Loucy (cell line): Measurements from ENCODE around the gene FRMD4A.

Source experiments
- H2AFZ ChIP-seq: fragments of 200-600 bp; sonication (generic); 2 replicates; pipeline ENCODE4 v1.6.0; 2016; ENCODE audit warnings: antibody characterized with exemption, mild to moderate bottlenecking, low read length, moderate library complexity
- H3F3A ChIP-seq: fragments of 200-600 bp; 2 replicates; pipeline ENCODE4 v1.6.0; 2016; ENCODE audit warnings: antibody characterized with exemption, low read depth, mild to moderate bottlenecking
- H3K27me3 ChIP-seq: fragments of 200-600 bp; sonication (generic); 2 replicates; pipeline ENCODE4 v1.6.1; 2014; ENCODE audit warnings: low read length, mild to moderate bottlenecking; ENCODE audit not compliant: insufficient read depth, poor library complexity, severe bottlenecking
- H3K36me3 ChIP-seq: fragments of 200-600 bp; sonication (generic); 2 replicates; pipeline ENCODE4 v1.6.1; 2016; ENCODE audit warnings: low read length; ENCODE audit not compliant: insufficient read depth
- H3K4me1 ChIP-seq: fragments of 200-600 bp; sonication (generic); 2 replicates; pipeline ENCODE4 v1.5.1; 2014; ENCODE audit warnings: low read length, mild to moderate bottlenecking; ENCODE audit not compliant: insufficient read depth, poor library complexity, severe bottlenecking
- H3K4me2 ChIP-seq: fragments of 200-600 bp; sonication (generic); 2 replicates; pipeline ENCODE4 v1.6.0; 2014; ENCODE audit warnings: antibody characterized with exemption, low read length, low read depth, mild to moderate bottlenecking; ENCODE audit not compliant: poor library complexity, severe bottlenecking
- H3K4me3 ChIP-seq: fragments of 200-600 bp; sonication (generic); 2 replicates; pipeline ENCODE4 v1.5.1; 2014; ENCODE audit warnings: low read length, mild to moderate bottlenecking, mixed read lengths; ENCODE audit not compliant: poor library complexity, severe bottlenecking
- H3K79me2 ChIP-seq: fragments of 200-600 bp; sonication (generic); 2 replicates; pipeline ENCODE4 v1.6.1; 2014; ENCODE audit warnings: low read length; ENCODE audit not compliant: insufficient read depth
- H3K9ac ChIP-seq: fragments of 200-600 bp; sonication (generic); 2 replicates; pipeline ENCODE4 v1.6.0; 2014; ENCODE audit warnings: mild to moderate bottlenecking, low read depth, low read length, moderate library complexity; ENCODE audit not compliant: poor library complexity, severe bottlenecking
- H3K9me2 ChIP-seq: fragments of 200-600 bp; sonication (generic); replicated peaks from 2 replicates; pipeline ENCODE4 v1.6.1; 2016; ENCODE audit warnings: low read depth, low read length, mixed read lengths
- H3K9me3 ChIP-seq: fragments of 200-600 bp; sonication (generic); 2 replicates; pipeline ENCODE4 v1.6.1; 2014; ENCODE audit warnings: mild to moderate bottlenecking, antibody characterized with exemption, low read length, low read depth; ENCODE audit not compliant: insufficient read depth
- H4K20me1 ChIP-seq: fragments of 200-600 bp; sonication (generic); 2 replicates; pipeline ENCODE4 v1.6.0; 2014; ENCODE audit warnings: antibody characterized with exemption, low read length, mild to moderate bottlenecking; ENCODE audit not compliant: insufficient read depth, poor library complexity, severe bottlenecking
- EZH2phosphoT487 ChIP-seq: fragments of 200-600 bp; IDR thresholded peaks from 2 replicates; pipeline ENCODE4 v1.6.1; 2018; ENCODE audit warnings: antibody characterized with exemption, mild to moderate bottlenecking, moderate library complexity, borderline replicate concordance
- TF ChIP-seq, protein P1 (sequence below): fragments of 200-600 bp; sonication (generic); conservative IDR thresholded peaks from 2 replicates; pipeline ENCODE4 v1.5.1; 2014; ENCODE audit warnings: mild to moderate bottlenecking, antibody characterized with exemption, low read length

FRMD4A gene

DNA sequence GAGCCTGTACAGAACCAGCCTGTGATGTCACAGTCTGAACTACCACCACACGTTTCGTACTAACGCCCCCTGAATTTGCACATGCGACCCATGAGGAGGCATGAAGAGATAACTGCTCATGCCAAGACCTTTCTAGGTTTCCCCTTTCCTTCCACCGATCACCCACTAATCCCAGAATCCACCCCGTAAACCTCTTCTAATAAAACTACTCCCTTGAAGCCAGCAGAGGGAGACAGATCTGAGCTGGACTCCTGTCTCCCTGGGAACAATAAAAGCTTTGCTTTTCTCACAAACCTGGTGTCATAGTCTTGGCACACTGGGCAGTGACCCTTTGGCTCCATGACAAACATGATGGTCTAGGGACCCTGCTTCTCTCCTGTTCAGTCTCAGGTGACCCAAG, 144.5 kb downstream of the FRMD4A start:
- Histone ChIP-seq H3K79me2 (no peaks in the 10 kb centered on the region), H3K36me3 (no peaks in the 10 kb centered on the region), H3K4me3 (peak overlapping the region; percentile 31), H3K9me2 (no peaks in the 10 kb centered on the region), H2AFZ (no peak overlapping the region), H3F3A (peaks cover 8% of the 10 kb centered on the region; the same call in 1 of the 2 replicates), H3K9me3 (no peaks in the 10 kb centered on the region), H3K9ac (no peak overlapping the region), H3K4me1 (peaks cover 8% of the 10 kb centered on the region), H4K20me1 (no peaks in the 10 kb centered on the region), H3K4me2 (peak overlapping the region; percentile 28), H3K27me3 (peaks cover 15% of the 10 kb centered on the region)
- TF ChIP-seq, protein P1, sequence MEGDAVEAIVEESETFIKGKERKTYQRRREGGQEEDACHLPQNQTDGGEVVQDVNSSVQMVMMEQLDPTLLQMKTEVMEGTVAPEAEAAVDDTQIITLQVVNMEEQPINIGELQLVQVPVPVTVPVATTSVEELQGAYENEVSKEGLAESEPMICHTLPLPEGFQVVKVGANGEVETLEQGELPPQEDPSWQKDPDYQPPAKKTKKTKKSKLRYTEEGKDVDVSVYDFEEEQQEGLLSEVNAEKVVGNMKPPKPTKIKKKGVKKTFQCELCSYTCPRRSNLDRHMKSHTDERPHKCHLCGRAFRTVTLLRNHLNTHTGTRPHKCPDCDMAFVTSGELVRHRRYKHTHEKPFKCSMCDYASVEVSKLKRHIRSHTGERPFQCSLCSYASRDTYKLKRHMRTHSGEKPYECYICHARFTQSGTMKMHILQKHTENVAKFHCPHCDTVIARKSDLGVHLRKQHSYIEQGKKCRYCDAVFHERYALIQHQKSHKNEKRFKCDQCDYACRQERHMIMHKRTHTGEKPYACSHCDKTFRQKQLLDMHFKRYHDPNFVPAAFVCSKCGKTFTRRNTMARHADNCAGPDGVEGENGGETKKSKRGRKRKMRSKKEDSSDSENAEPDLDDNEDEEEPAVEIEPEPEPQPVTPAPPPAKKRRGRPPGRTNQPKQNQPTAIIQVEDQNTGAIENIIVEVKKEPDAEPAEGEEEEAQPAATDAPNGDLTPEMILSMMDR = peak; percentile 73
- no peak for TF ChIP-seq EZH2phosphoT487

GRCh38 chr10:14185316-14186045, 145.2 kb downstream of the FRMD4A start:
- Histone ChIP-seq H3K27me3 (peaks cover 23% of the 10 kb centered on the region), H3K4me3 (peak overlapping the region; percentile 31), H3K4me1 (peaks cover 8% of the 10 kb centered on the region), H3F3A (peaks cover 8% of the 10 kb centered on the region; the same call in 1 of the 2 replicates), H3K36me3 (no peaks in the 10 kb centered on the region), H3K9ac (peak overlapping the region; percentile 36), H4K20me1 (no peaks in the 10 kb centered on the region), H3K4me2 (peak overlapping the region; percentile 28), H3K9me2 (no peaks in the 10 kb centered on the region), H3K9me3 (no peaks in the 10 kb centered on the region), H2AFZ (0 out of 2 replicates have a peak overlapping the region, but pooled peaks have one; percentile 13), H3K79me2 (no peaks in the 10 kb centered on the region)
- TF ChIP-seq EZH2phosphoT487 = no peak
- TF ChIP-seq, protein P1 = no peak

DNA sequence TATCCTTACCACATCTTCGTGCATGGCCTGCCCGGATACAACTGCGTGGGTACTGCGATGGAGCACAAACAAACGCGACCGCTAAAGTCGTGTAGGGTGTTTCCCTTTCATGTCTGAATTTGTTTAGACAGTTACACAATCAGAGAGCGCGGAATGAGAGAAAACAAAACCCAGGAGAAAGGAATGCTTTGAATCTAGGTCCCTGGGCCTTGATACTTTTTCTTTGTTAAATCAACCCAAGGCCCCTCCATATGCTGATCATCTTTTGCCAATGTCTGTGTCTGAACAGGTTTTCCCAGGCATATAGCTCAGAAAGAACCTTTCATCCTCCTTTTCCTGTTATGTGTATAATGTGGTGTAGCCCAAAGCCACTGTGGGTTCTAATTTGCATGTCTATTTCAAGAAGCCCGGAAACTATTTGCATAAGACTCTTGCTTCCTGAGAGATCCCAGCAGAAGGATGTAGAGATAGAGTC, 145.8 kb downstream of the FRMD4A start:
- peaks cover 25% of the 10 kb centered on the region for H3K27me3 ChIP-seq

More for the DNA sequence above, 145.8 kb downstream of the FRMD4A start:
- H3K9me3 ChIP-seq = no peaks in the 10 kb centered on the region
- peaks cover 8% of the 10 kb centered on the region for H3K4me1 ChIP-seq
- H3F3A ChIP-seq = peaks cover 8% of the 10 kb centered on the region; the same call in 1 of the 2 replicates
- H4K20me1 ChIP-seq = no peaks in the 10 kb centered on the region
- H2AFZ ChIP-seq = 0 out of 2 replicates have a peak overlapping the region, but pooled peaks have one; percentile 13
- no peaks in the 10 kb centered on the region for H3K79me2 ChIP-seq
- H3K36me3 ChIP-seq = no peaks in the 10 kb centered on the region
- no peak for TF ChIP-seq EZH2phosphoT487
- TF ChIP-seq, protein P1 = no peak
- no peaks in the 10 kb centered on the region for H3K9me2 ChIP-seq
- peak overlapping the region; percentile 36 for H3K9ac ChIP-seq
- H3K4me3 ChIP-seq = peak overlapping the region; percentile 31
- peak overlapping the region; percentile 28 for H3K4me2 ChIP-seq
